K562 (cell line): ENCODE measurements around the gene CHMP4B. TPM values are rescaled to one million over a fixed set of nuclear protein-coding genes. Genes with fewer than 3 reads are reported as not detected.

Source experiments
- HCFC1 ChIP-seq: IDR thresholded peaks from 2 replicates; pipeline ENCODE4 v1.6.1; 2012; ENCODE audit warnings: low read depth, low read length, improper control_type of control experiment
- KLF1 ChIP-seq: fragments of 450-650 bp; IDR thresholded peaks from 2 replicates; pipeline ENCODE4 v1.6.1; 2016; ENCODE audit warnings: missing genetic modification characterization, missing compliant biosample characterization
- MXI1 ChIP-seq: IDR thresholded peaks from 2 replicates; pipeline ENCODE4 v1.6.1; 2011; ENCODE audit warnings: low read depth, mild to moderate bottlenecking, improper control_type of control experiment, low read length
- NR2C2 ChIP-seq, 2 experiments: fragments of 200-800 bp in 1 of 2; sonication (Bioruptor generic) in 1 of 2; sonication (generic) in 1 of 2; formaldehyde crosslinking in 1 of 2; IDR thresholded peaks; 2 replicates each; pipeline versions ENCODE4 v1.6.1 to v1.8.0; 2016 to 2022; ENCODE audit warnings: mild to moderate bottlenecking in 1 of 2, missing compliant biosample characterization in 1 of 2, missing genetic modification characterization in 1 of 2, missing genetic modification reagents in 1 of 2
- RAD21 ChIP-seq, 2 experiments: fragments of 250-450 bp in 1 of 2; fragments of 450-650 bp in 1 of 2; sonication (Bioruptor Pico) in 1 of 2; formaldehyde crosslinking in 1 of 2; IDR thresholded peaks in 1 of 2; conservative IDR thresholded peaks in 1 of 2; 2 replicates each; pipeline versions ENCODE4 v1.4.0 to v1.8.0; 2020 to 2022; ENCODE audit warnings: mild to moderate bottlenecking in 2 of 2, moderate library complexity in 1 of 2
- RBM25 ChIP-seq: fragments of 200-400 bp; formaldehyde crosslinking; IDR thresholded peaks from 2 replicates; pipeline ENCODE4 v1.6.1; 2018; ENCODE audit warnings: low read length, low read depth, moderate library complexity; ENCODE audit not compliant: severe bottlenecking
- RFX1 ChIP-seq: fragments of 450-650 bp; IDR thresholded peaks from 2 replicates; pipeline ENCODE4 v1.6.1; 2016; ENCODE audit warnings: mild to moderate bottlenecking, moderate library complexity
- ZNF140 ChIP-seq: fragments of 250-450 bp; sonication (Bioruptor Pico); IDR thresholded peaks from 2 replicates; pipeline ENCODE4 v1.8.0; 2021; ENCODE audit warnings: moderate library complexity, mild to moderate bottlenecking, inconsistent platforms
- ZNF644 ChIP-seq: fragments of 200-800 bp; sonication (Bioruptor generic); IDR thresholded peaks from 2 replicates; pipeline ENCODE4 v1.6.1; 2016; ENCODE audit warnings: low read depth, missing genetic modification characterization, missing compliant biosample characterization
- polyA plus RNA-seq, 8 experiments: library from polyadenylated mRNA; depleted of rRNA in 4 of 8; stranded (reverse) in 5 of 8; unstranded in 3 of 8; fragments of >200 nt; fragmentation: Nextera tagmentation in 2 of 8; fragmentation: Illumina TruSeq in 1 of 8; extraction: Ambion mirVana in 2 of 8; extraction: Trizol in 1 of 8; gene quantifications; 2 replicates each; pipeline versions ENCODE4 v1.2.1 to v1.2.3, GENCODE V29; 2011 to 2014; ENCODE audit warnings: inconsistent platforms in 1 of 8, missing spikeins in 1 of 8
- total RNA-seq, 7 experiments: library from RNA; depleted of rRNA in 6 of 7; stranded (reverse); fragments of >200 nt in 6 of 7; fragmentation: Illumina TruSeq in 2 of 7; extraction: Trizol in 2 of 7; gene quantifications; 2 replicates each; pipeline versions ENCODE4 v1.2.1 to v1.2.3, GENCODE V29; 2011 to 2021; ENCODE audit warnings: low replicate concordance in 1 of 7
- TF ChIP-seq, protein P1 (sequence below): fragments of 200-800 bp; sonication (Bioruptor generic); IDR thresholded peaks from 2 replicates; pipeline ENCODE4 v1.6.1; 2016; ENCODE audit warnings: missing genetic modification characterization, missing compliant biosample characterization

The CHMP4B gene
- total and polyA plus RNA-seq, 9 of the 15 experiments (the other 6 are each of a cell fraction or from before 2014, with no cell fraction given): 1.8 to 64.7 (median 31.8) TPM

DNA sequence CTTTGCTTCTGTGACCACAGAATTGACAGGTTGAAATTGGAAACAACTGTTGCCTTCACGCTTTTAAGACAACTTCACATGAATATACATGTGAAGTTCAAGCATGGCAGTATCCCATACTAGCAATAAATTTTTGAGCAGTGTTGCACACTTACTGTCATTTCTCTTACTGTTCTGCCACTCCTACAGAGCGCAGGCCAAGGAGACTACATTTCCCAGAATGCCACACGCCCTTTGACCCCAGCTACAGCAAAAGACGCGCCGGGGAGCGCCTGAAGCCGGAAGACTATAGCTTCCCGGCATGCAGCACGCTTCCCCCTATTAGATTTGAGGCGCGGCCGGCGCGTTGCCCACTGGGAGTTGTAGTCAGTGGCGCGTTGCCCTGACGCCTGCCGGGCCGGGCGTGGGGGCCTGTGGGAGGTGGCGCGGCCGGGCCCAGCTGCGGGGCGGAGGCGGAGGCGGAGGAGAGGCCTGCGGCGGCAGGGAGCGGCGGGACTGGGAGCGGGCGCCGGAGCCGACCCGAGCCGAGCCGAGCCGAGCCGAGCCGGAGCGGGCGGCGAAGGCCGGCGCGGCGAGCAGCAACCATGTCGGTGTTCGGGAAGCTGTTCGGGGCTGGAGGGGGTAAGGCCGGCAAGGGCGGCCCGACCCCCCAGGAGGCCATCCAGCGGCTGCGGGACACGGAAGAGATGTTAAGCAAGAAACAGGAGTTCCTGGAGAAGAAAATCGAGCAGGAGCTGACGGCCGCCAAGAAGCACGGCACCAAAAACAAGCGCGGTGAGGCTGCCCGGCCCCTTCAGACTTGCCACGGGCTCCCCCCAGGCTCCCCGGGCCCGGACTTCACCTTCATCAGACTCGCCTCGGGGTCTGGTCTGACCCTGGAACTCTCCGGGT, at the start of gene CHMP4B (continued):
- TF ChIP-seq RAD21 (CRISPR knock-in tag; conservative IDR thresholded peaks at IDR 0.05 in 1 of 2, IDR thresholded peaks at IDR 0.05 in 1 of 2) (no peak), NR2C2 (CRISPR knock-in tag; IDR thresholded peaks at IDR 0.05) (peak; percentile 100), NR2C2 (tag; IDR thresholded peaks at IDR 0.05) (peak; percentile 100), HCFC1 (peak; percentile 100), KLF1 (tag) (peak; percentile 76; the same call in 1 of the 2 replicates), MXI1 (peak; percentile 78; the same call in 1 of the 2 replicates), ZNF140 (CRISPR knock-in tag) (no peak), ZNF644 (peak; percentile 98), RBM25 (no peak), RFX1 (peak; percentile 68)
- TF ChIP-seq, protein P1, sequence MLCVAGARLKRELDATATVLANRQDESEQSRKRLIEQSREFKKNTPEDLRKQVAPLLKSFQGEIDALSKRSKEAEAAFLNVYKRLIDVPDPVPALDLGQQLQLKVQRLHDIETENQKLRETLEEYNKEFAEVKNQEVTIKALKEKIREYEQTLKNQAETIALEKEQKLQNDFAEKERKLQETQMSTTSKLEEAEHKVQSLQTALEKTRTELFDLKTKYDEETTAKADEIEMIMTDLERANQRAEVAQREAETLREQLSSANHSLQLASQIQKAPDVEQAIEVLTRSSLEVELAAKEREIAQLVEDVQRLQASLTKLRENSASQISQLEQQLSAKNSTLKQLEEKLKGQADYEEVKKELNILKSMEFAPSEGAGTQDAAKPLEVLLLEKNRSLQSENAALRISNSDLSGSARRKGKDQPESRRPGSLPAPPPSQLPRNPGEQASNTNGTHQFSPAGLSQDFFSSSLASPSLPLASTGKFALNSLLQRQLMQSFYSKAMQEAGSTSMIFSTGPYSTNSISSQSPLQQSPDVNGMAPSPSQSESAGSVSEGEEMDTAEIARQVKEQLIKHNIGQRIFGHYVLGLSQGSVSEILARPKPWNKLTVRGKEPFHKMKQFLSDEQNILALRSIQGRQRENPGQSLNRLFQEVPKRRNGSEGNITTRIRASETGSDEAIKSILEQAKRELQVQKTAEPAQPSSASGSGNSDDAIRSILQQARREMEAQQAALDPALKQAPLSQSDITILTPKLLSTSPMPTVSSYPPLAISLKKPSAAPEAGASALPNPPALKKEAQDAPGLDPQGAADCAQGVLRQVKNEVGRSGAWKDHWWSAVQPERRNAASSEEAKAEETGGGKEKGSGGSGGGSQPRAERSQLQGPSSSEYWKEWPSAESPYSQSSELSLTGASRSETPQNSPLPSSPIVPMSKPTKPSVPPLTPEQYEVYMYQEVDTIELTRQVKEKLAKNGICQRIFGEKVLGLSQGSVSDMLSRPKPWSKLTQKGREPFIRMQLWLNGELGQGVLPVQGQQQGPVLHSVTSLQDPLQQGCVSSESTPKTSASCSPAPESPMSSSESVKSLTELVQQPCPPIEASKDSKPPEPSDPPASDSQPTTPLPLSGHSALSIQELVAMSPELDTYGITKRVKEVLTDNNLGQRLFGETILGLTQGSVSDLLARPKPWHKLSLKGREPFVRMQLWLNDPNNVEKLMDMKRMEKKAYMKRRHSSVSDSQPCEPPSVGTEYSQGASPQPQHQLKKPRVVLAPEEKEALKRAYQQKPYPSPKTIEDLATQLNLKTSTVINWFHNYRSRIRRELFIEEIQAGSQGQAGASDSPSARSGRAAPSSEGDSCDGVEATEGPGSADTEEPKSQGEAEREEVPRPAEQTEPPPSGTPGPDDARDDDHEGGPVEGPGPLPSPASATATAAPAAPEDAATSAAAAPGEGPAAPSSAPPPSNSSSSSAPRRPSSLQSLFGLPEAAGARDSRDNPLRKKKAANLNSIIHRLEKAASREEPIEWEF: no peak
